Body of pancreas (tissue), 4 donors: Measurements from ENCODE around the gene ODF2.

ENCODE experiments used
- POLR2A ChIP-seq, 3 donors: fragments of 450-650 bp; IDR thresholded peaks; one replicate each; pipeline ENCODE4 v1.6.1; 2016; ENCODE audit warnings: antibody characterized with exemption in 3 of 3, mild to moderate bottlenecking in 2 of 3
- TF ChIP-seq, protein P1 (sequence below), 7 experiments: fragments of 450-650 bp in 4 of 7; fragments of 200-600 bp in 3 of 7; sonication (generic) in 3 of 7; IDR thresholded peaks; one replicate each; pipeline ENCODE4 v1.5.1; 2016 to 2019; ENCODE audit warnings: antibody characterized with exemption in 7 of 7

GRCh38 chr9:128505414-128505765 is 49.6 kb downstream of the ODF2 start:
- TF ChIP-seq, protein P1, sequence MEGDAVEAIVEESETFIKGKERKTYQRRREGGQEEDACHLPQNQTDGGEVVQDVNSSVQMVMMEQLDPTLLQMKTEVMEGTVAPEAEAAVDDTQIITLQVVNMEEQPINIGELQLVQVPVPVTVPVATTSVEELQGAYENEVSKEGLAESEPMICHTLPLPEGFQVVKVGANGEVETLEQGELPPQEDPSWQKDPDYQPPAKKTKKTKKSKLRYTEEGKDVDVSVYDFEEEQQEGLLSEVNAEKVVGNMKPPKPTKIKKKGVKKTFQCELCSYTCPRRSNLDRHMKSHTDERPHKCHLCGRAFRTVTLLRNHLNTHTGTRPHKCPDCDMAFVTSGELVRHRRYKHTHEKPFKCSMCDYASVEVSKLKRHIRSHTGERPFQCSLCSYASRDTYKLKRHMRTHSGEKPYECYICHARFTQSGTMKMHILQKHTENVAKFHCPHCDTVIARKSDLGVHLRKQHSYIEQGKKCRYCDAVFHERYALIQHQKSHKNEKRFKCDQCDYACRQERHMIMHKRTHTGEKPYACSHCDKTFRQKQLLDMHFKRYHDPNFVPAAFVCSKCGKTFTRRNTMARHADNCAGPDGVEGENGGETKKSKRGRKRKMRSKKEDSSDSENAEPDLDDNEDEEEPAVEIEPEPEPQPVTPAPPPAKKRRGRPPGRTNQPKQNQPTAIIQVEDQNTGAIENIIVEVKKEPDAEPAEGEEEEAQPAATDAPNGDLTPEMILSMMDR (IDR thresholded peaks at IDR 0.05): no peak
- no peak for TF ChIP-seq POLR2A (IDR thresholded peaks at IDR 0.05)
